HFF-Myc (cell line): Measurements from ENCODE around the gene AGPAT4.

Experiments used
- DNase-seq: peaks from one replicate; pipeline ENCODE4 v3.0.0-alpha.2; 2011; ENCODE audit warnings: low read depth; ENCODE audit errors: extremely low read depth
- H3K4me3 ChIP-seq: replicated peaks from 2 replicates; pipeline ENCODE4 v1.5.1; 2011; ENCODE audit warnings: low read depth, mild to moderate bottlenecking, control low read depth, low read length
- CTCF ChIP-seq: IDR thresholded peaks from 2 replicates; pipeline ENCODE4 v1.5.1; 2012; ENCODE audit warnings: mild to moderate bottlenecking, low read depth, low read length, control low read depth; ENCODE audit errors: missing control alignments

The AGPAT4 gene

GRCh38 chr6:161141173-161141572, 132.7 kb downstream of the AGPAT4 start:
- no peak for DNase-seq
- TF ChIP-seq CTCF = no peak
- no peak overlapping the region for H3K4me3 ChIP-seq

GRCh38 chr6:161140554-161140875, 133.3 kb downstream of the AGPAT4 start:
- no peak for TF ChIP-seq CTCF
- no peak for DNase-seq
- H3K4me3 ChIP-seq = no peak overlapping the region

- TF ChIP-seq CTCF = no peak
- DNase-seq = no peak
- H3K4me3 ChIP-seq = no peak overlapping the region
These were observed 133.9 kb downstream of the AGPAT4 start for GRCh38 chr6:161139766-161140553.

- no peak overlapping the region for H3K4me3 ChIP-seq
- DNase-seq = no peak
- no peak for TF ChIP-seq CTCF
These were observed 134.5 kb downstream of the AGPAT4 start for GRCh38 chr6:161139304-161139765.

GRCh38 chr6:161138543-161139303, 135.1 kb downstream of the AGPAT4 start:
- TF ChIP-seq CTCF = no peak
- no peak for DNase-seq
- H3K4me3 ChIP-seq = no peak overlapping the region

- no peak overlapping the region for H3K4me3 ChIP-seq
- no peak for DNase-seq
- no peak for TF ChIP-seq CTCF
These were observed 135.9 kb downstream of the AGPAT4 start for GRCh38 chr6:161137839-161138542.
